Fibroblast of the aortic adventitia (primary cell): ENCODE results near the gene GMCL2. TPM values are rescaled to one million over a fixed set of nuclear protein-coding genes. Genes with fewer than 3 reads are reported as not detected.

Experiments used
- DNase-seq: peaks from one replicate; pipeline ENCODE4 v3.0.0-alpha.2; 2010; ENCODE audit warnings: low read depth
- H3K4me3 ChIP-seq: 2 replicates; pipeline ENCODE4 v1.5.1; 2011; ENCODE audit warnings: low read depth, mild to moderate bottlenecking, control low read depth, low read length, moderate library complexity
- total RNA-seq: library from RNA; depleted of rRNA; stranded (reverse); fragments of >200 nt; gene quantifications from 2 replicates; pipeline ENCODE4 v1.2.3, GENCODE V29; 2012; ENCODE audit warnings: low replicate concordance
- TF ChIP-seq, protein P1 (sequence below): IDR thresholded peaks from 2 replicates; pipeline ENCODE4 v1.5.1; 2011; ENCODE audit warnings: mild to moderate bottlenecking, low read length, control low read depth, inconsistent platforms; ENCODE audit not compliant: insufficient read depth

Gene GMCL2
- total RNA-seq, 1 donor = not detected

DNA sequence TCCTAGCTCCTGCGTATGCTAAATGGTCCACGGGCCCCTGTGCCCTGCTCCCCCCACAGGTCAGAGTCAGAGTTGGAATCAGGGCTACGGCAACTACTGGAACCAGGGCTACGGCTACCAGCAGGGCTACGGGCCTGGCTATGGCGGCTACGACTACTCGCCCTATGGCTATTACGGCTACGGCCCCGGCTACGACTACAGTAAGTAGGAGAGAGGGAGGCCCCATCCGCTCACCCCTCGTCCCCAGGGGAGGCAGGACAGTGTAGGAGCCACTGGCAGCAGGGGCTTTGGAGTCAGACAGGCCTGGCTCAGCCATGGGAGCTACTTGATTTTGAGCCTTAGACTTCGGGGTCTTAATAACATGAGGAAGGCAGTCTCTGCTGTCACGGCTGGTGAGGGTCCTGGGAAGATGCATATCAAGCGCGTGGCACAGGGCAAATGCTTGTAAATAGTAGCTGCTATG lies 22.9 kb upstream of the GMCL2 start:
- DNase-seq = no peak
- TF ChIP-seq, protein P1, sequence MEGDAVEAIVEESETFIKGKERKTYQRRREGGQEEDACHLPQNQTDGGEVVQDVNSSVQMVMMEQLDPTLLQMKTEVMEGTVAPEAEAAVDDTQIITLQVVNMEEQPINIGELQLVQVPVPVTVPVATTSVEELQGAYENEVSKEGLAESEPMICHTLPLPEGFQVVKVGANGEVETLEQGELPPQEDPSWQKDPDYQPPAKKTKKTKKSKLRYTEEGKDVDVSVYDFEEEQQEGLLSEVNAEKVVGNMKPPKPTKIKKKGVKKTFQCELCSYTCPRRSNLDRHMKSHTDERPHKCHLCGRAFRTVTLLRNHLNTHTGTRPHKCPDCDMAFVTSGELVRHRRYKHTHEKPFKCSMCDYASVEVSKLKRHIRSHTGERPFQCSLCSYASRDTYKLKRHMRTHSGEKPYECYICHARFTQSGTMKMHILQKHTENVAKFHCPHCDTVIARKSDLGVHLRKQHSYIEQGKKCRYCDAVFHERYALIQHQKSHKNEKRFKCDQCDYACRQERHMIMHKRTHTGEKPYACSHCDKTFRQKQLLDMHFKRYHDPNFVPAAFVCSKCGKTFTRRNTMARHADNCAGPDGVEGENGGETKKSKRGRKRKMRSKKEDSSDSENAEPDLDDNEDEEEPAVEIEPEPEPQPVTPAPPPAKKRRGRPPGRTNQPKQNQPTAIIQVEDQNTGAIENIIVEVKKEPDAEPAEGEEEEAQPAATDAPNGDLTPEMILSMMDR = no peak
- no peak overlapping the region for H3K4me3 ChIP-seq

- TF ChIP-seq, protein P1 = no peak
- H3K4me3 ChIP-seq = no peak overlapping the region
- DNase-seq = no peak
These were observed 22.3 kb upstream of the GMCL2 start for GRCh38 chr5:178209334-178210072.

DNA sequence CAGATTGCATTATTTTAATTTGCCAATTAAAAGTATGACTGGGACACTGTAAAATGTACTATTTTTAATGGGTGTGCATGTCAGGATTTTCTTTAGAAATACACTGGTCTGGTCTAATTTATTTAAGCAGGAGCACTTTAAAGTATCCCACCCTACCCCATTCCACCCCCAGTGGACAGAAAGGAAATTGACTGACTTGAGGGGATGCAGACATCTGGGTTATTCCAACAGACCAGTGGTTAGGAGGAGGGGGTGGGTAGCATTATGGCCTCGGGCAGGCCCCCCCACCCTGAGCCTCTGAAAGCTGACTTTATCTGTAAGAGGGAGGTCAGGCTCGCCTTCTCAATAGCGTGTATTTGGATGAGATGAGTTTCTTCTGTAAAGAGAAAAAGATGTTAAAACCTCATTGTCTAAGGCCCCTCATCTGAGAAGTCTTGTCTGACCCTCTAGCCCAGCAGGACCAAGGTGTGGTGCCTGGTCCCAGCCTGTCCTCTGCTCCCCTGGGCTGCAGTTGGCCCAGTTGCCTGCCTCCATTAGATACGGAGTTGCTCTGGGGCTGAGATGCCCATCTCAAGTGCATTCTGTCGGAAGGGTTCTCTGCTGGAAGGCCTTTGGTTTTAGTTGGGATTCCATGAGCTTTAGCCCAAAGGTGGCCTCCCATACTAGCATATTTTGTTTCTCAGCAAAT lies 21.5 kb upstream of the GMCL2 start:
- H3K4me3 ChIP-seq = no peak overlapping the region
- TF ChIP-seq, protein P1 = peak; percentile 37
- no peak for DNase-seq

- no peak overlapping the region for H3K4me3 ChIP-seq
- TF ChIP-seq, protein P1 = no peak
These were observed 20.7 kb upstream of the GMCL2 start for GRCh38 chr5:178207917-178208280.

GRCh38 chr5:178207183-178207916 lies 20.2 kb upstream of the GMCL2 start:
- TF ChIP-seq, protein P1 = no peak
- DNase-seq = peak; percentile 60
- peak overlapping the region; percentile 80 for H3K4me3 ChIP-seq

More at GRCh38 chr5:178207917-178208280, 20.7 kb upstream of the GMCL2 start:
- no peak for DNase-seq

GRCh38 chr5:178206166-178207101 lies 19.3 kb upstream of the GMCL2 start:
- TF ChIP-seq, protein P1 = no peak
- H3K4me3 ChIP-seq = peak overlapping the region; percentile 80
- peak; percentile 16 for DNase-seq
